Measurements from ENCODE around the gene TMEM106C. TPM values are rescaled to one million over a fixed set of nuclear protein-coding genes. Genes with fewer than 3 reads are reported as not detected.

The TMEM106C gene
- total and polyA plus RNA-seq, 10 of the 15 experiments (the other 5 are each of a cell fraction or from before 2014, with no cell fraction given) = 90.2 to 280 (median 161) TPM

GRCh38 chr12:48010366-48010970, 47.1 kb downstream of the TMEM106C start (continued):
- no peak for TF ChIP-seq BCL11A (IDR thresholded peaks at IDR 0.05; ENCODE audit: low read depth, low read length)
- no peak for TF ChIP-seq POU2F2 (IDR thresholded peaks at IDR 0.05; ENCODE audit: borderline replicate concordance, low read depth, low read length)
- TF ChIP-seq SMAD1 (IDR thresholded peaks at IDR 0.05; ENCODE audit: low read depth, partially characterized antibody) = no peak

DNA sequence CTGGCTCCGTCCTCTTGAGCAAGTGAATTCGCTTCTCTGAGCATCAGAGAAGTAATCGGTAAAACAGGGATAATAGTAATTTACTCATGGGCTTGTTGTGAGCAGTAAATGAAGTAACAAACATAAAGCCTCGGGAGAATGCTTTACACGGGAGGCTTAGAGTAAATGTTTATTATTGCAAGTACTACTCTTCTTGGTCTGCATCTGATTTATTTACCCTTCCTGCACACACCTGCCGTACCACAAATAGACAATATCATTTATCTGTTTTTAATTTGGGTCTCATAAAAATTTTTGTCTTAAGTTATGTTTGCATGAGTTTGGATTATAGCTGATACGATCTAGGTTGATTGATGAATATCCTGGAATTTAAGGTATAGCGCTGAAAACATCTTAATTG, 48.7 kb downstream of the TMEM106C start:
- FAIRE-seq (no peak), ATAC-seq (no peak)
- no peak overlapping the region for H2AFZ ChIP-seq (ENCODE audit: control insufficient read depth, low read depth, low read length)

More for the DNA sequence above, 48.7 kb downstream of the TMEM106C start:
- ChIA-PET POLR2A (no interaction called here), CTCF (interaction anchor here (0.6 to 0.9 kb wide), 2 partner anchors 152 to 153 kb away, joined by 3 read pairs; no protein-coding TSS in a partner anchor), SMC1A (ENCODE audit: uncharacterized antibody, unreplicated experiment) (no interaction called here), RAD21 (ENCODE audit: unreplicated experiment) (no interaction called here)
- Histone ChIP-seq H3K36me3 (ENCODE audit: control insufficient read depth in 2 of 2, insufficient read depth in 2 of 2, low read length in 1 of 2) (no peaks in the 10 kb centered on the region), H3K27ac (ENCODE audit: control insufficient read depth, insufficient read depth) (no peak overlapping the region), H4K20me1 (ENCODE audit: control insufficient read depth, insufficient read depth) (no peaks in the 10 kb centered on the region), H3K4me3 (no peak overlapping the region), H3K27me3 (replicated peaks in 1 of 2; ENCODE audit: control insufficient read depth in 2 of 2, insufficient read depth in 2 of 2, low read length in 1 of 2) (peaks cover 2 to 3% of the 10 kb centered on the region in 2 experiments; a peak in 2 of 4 replicates), H3K9ac (ENCODE audit: control insufficient read depth, insufficient read depth, low read length) (no peak overlapping the region), H3K4me2 (ENCODE audit: control insufficient read depth, insufficient read depth) (no peak overlapping the region), H3K79me2 (ENCODE audit: control insufficient read depth, insufficient read depth, low read length) (no peaks in the 10 kb centered on the region), H3K9me3 (replicated peaks; ENCODE audit: control insufficient read depth, insufficient read depth, low read length) (no peaks in the 10 kb centered on the region), H3K4me1 (ENCODE audit: control insufficient read depth, insufficient read depth, low read length) (no peaks in the 10 kb centered on the region)
- intact Hi-C loops (cut with micrococcal nuclease; ENCODE audit: unreplicated experiment) = no loop called here
- BruUV-seq (replicated peaks) = no TSS peak
- TF ChIP-seq MYC (IDR thresholded peaks at IDR 0.05; ENCODE audit: insufficient read depth, insufficient read length, insufficient replicate concordance, low read length, severe bottlenecking) (no peak), TCF7 (IDR thresholded peaks at IDR 0.05; ENCODE audit: borderline replicate concordance) (no peak), CHD2 (IDR thresholded peaks at IDR 0.05; ENCODE audit: borderline replicate concordance, low read depth, low read length) (no peak), TBL1XR1 (IDR thresholded peaks at IDR 0.05; ENCODE audit: low read depth, low read length) (no peak), POLR2AphosphoS5 (IDR thresholded peaks at IDR 0.05; ENCODE audit: low read length) (no peak), SUZ12 (IDR thresholded peaks at IDR 0.05; ENCODE audit: unreplicated experiment) (no peak), EZH2 (IDR thresholded peaks at IDR 0.05; ENCODE audit: borderline replicate concordance, control insufficient read depth, low read depth, low read length) (no peak), FOS (IDR thresholded peaks at IDR 0.05; ENCODE audit: borderline replicate concordance, extremely low read depth, insufficient read length) (no peak), MEF2B (IDR thresholded peaks at IDR 0.05; ENCODE audit: partially characterized antibody, poor library complexity, severe bottlenecking) (no peak), JUNB (IDR thresholded peaks at IDR 0.05) (no peak), HCFC1 (IDR thresholded peaks at IDR 0.05; ENCODE audit: low read length) (no peak), PML (IDR thresholded peaks at IDR 0.05; ENCODE audit: low read length) (no peak)
- TF ChIP-seq, protein P1, sequence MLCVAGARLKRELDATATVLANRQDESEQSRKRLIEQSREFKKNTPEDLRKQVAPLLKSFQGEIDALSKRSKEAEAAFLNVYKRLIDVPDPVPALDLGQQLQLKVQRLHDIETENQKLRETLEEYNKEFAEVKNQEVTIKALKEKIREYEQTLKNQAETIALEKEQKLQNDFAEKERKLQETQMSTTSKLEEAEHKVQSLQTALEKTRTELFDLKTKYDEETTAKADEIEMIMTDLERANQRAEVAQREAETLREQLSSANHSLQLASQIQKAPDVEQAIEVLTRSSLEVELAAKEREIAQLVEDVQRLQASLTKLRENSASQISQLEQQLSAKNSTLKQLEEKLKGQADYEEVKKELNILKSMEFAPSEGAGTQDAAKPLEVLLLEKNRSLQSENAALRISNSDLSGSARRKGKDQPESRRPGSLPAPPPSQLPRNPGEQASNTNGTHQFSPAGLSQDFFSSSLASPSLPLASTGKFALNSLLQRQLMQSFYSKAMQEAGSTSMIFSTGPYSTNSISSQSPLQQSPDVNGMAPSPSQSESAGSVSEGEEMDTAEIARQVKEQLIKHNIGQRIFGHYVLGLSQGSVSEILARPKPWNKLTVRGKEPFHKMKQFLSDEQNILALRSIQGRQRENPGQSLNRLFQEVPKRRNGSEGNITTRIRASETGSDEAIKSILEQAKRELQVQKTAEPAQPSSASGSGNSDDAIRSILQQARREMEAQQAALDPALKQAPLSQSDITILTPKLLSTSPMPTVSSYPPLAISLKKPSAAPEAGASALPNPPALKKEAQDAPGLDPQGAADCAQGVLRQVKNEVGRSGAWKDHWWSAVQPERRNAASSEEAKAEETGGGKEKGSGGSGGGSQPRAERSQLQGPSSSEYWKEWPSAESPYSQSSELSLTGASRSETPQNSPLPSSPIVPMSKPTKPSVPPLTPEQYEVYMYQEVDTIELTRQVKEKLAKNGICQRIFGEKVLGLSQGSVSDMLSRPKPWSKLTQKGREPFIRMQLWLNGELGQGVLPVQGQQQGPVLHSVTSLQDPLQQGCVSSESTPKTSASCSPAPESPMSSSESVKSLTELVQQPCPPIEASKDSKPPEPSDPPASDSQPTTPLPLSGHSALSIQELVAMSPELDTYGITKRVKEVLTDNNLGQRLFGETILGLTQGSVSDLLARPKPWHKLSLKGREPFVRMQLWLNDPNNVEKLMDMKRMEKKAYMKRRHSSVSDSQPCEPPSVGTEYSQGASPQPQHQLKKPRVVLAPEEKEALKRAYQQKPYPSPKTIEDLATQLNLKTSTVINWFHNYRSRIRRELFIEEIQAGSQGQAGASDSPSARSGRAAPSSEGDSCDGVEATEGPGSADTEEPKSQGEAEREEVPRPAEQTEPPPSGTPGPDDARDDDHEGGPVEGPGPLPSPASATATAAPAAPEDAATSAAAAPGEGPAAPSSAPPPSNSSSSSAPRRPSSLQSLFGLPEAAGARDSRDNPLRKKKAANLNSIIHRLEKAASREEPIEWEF (IDR thresholded peaks at IDR 0.05; ENCODE audit: insufficient replicate concordance, low read depth, low read length) = no peak
- in situ Hi-C loops (cut with MboI) = no loop called here
- no peak for DNase-seq (ENCODE audit: low read depth, low spot score)
- 39% methylated on average over 8 of the region's 8 CpGs for WGBS (ENCODE audit: insufficient coverage, insufficient replicate concordance, low lambda C conversion rate, missing lambda C conversion rate)

All from GM12878 (cell line).